GM21717 (cell line): ENCODE measurements around the gene FYB1.

Experiments used
- ATAC-seq: cut with Tn5 transposase; IDR thresholded peaks from one replicate; pipeline ENCODE4 v1.9.1; 2021; ENCODE audit warnings: mild to moderate bottlenecking, moderate library complexity; ENCODE audit not compliant: unreplicated experiment

Gene FYB1

GRCh38 chr5:39099831-39100230, 119.5 kb downstream of the FYB1 start:
- ATAC-seq: no peak

GRCh38 chr5:39093352-39093751, 126.0 kb downstream of the FYB1 start:
- no peak for ATAC-seq

GRCh38 chr5:39092581-39093351, 126.6 kb downstream of the FYB1 start:
- no peak for ATAC-seq

- ATAC-seq: no peak
Measured at GRCh38 chr5:39091940-39092580, 127.3 kb downstream of the FYB1 start.

DNA sequence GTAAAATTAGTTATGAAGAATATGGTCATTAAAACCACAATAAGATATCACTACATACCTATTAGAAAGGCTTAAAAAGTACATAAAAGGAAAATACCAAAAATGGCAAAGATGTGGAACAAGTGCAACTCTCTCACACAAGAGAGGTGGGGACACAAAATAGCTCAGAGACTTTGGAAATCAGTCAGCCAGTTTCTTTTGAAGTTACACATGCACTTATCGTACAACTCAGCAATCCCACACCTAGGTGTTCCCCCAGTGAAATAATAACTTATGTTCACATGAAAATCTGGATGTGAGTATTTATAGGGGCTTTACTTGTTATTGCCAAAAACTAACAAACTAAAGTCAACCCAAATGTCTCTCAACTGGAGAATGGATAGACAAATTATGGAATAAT, 135.4 kb downstream of the FYB1 start:
- ATAC-seq: no peak

GRCh38 chr5:39082995-39083394, 136.4 kb downstream of the FYB1 start:
- no peak for ATAC-seq

DNA sequence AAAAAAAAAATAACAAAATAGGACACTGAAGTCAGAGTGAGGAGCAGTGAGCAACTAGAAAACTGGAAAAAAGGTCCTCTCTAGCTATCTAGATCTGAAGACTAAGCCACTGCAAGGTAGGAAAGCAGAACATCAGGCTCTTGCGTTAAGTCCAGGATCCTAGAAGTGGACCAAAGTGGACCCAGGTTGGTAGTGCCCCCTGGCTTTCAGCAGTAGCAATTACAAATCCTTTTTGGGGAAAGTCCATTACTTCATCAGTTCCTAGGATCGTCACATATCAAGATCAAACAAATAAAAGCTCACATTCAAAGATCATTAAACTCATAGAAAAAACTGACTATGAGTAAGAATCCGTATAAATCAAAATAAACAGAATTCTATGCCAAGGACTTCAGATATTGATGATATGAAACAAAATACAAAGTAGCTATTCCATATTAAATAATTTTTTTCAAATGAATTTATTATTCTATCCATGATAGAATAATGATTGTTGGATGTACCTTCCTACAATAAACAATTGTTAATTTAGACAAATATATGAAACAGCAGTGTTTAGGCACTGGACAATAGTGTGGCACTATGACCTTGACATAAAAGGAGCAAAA, 138.7 kb downstream of the FYB1 start:
- no peak for ATAC-seq

DNA sequence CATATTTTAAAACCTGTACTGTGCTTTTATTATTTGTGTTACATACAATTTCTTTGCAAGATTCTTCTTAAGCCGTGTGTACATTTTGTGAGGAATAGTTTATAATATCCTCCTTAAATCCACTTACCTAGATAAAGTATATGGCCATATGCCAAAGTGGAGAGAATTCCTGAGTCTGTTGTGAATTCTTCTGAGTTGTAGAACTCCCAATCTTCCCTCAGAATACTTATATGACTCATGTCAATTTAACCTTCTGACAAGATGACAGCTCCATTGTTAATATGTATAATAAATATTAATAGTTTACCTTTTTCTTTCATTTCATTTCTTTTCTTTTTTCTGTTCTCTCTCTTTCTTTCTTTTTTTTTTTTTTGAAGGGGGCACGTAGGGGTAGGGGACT, 139.2 kb downstream of the FYB1 start:
- no peak for ATAC-seq

GRCh38 chr5:39079147-39079546, 140.2 kb downstream of the FYB1 start:
- no peak for ATAC-seq

GRCh38 chr5:39076757-39077728, 142.3 kb downstream of the FYB1 start:
- ATAC-seq: peak; percentile 23

DNA sequence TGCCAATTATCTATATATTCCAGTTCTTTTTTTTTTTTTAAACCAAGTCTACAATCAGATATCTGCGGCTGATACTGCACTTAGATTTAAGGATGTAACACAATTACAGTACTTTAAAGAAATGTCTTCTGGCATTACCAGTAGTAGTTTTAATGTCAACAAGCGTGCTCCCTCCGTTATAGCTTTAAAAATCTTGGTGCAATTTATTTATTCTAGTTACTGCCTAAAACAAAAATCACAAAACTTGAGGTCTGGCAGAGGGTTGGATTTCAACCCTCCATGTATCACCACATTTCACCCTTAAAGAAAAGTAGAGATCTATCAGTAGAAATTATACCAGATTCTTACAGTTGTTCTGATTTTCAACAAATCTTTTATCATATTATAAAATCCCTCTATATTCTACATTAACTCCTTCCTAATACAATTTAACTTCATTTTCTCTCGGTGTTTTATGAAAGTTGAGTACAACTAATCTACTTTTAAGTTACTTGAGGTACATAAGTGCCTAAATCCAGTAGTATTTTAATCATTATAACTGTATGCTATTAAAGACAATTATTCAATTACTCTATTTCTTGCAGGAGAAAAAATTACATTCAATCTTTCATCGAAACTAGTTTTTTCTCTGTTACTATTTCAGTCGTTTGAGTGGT, 143.1 kb downstream of the FYB1 start:
- ATAC-seq: no peak

DNA sequence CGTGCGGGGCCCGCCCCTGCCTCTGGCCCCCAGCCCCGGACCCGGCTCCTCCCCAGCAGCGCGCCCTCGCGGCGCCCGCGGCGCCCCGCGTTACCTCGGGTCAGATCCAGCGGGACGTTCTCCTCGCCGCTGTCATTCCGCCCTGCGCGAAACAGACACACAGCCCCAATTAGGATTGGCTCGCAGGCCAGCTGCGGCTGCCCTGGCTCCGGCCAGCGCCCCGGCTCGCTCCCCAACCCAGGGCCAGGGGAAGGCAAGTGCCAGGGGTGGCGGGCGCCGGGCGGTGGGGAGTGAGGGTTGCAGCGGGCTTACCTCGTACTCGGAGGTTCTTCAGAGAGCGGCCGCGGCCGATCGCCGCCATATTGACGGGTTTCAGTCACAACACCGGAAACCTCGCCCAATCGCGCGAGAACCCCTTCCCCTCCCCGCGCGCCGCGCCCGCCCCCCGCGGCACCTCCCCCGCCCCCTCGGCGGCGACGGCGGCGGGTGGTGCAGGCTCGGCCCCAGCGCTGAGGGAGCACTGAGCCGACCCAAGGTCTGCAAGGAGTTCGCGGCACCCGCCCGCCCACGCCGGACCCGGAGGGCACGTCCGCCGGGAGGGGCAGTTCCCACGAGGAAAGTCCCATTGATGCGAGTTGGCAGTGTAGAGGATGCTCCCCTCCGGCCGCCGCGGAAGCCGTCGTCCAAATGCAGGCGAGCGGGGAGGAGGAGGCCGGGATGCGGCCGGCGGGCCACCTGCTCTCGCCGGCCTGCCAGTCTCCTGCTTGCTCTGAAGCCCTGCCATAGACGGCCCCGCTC, 145.1 kb downstream of the FYB1 start, which contains the start of gene RICTOR:
TSS of gene RICTOR (minus strand) at position 383 of the 798 bp plus-strand sequence. CDS start at position 361, 22 bp downstream.
- peak; percentile 74 for ATAC-seq

GRCh38 chr5:39073767-39074016, 145.7 kb downstream of the FYB1 start:
- ATAC-seq: peak; percentile 27

DNA sequence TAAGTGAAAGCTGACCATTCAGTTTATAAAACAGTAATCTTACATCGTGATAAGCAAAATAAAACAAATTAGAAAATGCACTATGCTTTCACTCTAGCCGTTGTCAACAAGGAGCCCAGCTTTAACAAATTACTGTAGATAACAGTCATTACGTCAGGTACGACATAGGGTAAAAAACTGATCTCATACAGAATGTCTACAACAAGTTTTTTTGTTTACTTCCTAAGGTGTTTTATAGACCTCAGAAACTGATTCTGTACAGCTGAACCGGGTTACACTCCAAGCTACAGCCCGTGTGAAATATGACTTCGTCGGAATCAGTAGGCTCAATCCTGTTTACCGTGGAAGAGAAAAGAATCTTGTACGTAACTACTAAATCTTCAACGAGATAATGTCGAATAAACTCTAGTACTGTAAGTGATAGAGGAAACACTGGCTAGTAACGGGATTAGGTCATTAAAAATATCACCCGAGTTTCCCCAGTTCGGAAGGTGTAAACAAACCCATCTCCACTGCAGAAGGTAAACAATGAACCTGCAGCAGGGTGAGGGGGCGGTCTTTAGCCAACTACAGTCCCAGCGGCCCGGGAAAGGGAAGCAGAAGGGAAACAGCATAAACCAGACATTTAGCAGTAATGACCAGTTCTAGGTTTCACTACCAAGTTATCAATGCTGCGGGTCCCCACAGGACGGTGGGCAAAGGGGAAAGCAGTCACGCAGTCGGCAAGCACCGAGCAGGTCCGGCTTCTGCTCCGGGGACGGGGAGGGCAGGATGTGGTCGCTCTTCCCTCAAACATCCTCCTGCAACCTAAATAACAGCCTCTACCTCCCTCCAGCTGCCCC, 146.2 kb downstream of the FYB1 start:
- ATAC-seq: peak; percentile 40

DNA sequence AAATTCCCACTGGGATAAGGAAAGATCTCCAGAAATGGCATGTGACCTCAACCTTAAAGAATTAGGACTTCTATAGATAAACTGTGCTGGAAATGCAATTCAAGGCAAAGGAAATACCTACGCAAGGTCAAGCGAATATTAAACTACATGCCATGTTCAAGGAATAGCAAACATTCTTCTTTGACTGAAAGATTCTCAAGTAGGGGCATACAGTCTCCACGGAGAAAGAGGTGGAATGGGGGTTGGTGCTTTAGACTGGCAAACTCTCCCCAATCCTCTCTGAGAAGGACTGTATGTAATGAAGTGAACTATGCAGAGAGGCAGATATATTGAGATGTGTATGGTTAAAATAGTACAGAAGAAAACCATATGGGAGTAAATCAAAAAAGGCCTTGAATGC, 151.3 kb downstream of the FYB1 start:
- ATAC-seq: no peak

DNA sequence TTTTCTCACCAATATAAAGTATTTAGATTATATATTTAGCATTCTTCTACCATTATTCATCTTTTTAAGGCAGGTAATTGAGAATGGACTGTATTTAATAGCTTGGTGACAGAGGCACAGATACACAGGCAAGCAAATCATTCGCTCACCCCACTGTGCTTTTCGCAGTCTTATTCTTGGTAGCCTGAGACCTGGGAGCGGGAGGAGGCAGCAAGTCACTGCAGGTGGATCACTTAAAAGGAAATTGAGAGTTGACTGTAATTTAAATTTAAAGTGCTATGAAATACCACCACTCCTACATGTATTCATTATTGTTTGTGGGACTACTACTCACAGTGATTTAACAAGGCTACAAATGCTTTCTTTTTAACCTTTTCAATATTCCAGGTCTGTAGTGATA, 154.9 kb downstream of the FYB1 start:
- no peak for ATAC-seq

DNA sequence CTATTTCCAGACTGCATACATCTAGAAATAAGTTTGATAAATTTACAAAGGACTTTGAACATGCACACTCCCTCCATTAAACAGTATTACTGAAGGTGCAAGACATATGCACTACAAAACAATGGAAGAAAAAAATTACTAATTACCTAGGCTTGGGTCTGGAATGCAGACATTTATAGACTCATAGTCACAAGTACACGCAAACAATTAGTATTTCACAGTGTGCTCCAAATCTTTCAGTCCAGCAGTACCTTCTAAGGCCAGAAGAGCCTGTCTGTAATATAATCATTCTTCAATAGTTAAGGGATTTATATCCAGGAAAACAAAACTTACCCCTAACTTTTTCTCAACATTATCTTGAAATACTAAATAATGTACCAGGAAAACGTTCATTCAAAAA, 156.3 kb downstream of the FYB1 start:
- ATAC-seq: no peak

DNA sequence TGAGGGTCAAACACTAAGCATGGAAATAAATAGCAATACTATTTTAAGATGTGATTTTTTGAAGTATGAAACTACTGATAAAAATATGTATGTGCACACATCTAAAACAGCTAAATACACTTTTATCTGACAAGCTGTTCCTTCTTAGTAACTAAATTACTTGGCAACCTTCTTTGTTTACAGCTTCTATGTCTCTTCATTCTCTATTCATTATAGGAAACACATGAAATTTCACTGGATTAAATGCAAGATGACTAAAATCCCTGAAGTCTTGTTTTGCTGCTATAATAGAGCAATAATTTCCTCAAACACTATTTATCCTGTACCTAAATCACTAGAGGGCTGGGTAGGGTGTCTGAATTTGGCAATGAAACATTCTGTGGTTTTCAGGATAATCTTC, 156.8 kb downstream of the FYB1 start:
- no peak for ATAC-seq

- no peak for ATAC-seq
Measured at GRCh38 chr5:39062104-39062503, 157.3 kb downstream of the FYB1 start.
